GM18951 (cell line): Measurements from ENCODE around the gene SFXN5.

Source experiments
- POLR2A ChIP-seq: IDR thresholded peaks from 4 replicates; pipeline ENCODE4 v1.6.1; 2011; ENCODE audit warnings: mild to moderate bottlenecking; ENCODE audit not compliant: insufficient read length, insufficient read depth; ENCODE audit errors: extremely low read depth
- in situ Hi-C: fragments of 300-500 bp; cut with MboI; formaldehyde crosslinking; loops from one replicate; pipeline ENCODE4 v1.12.0; 2022; ENCODE audit warnings: low sequenced_read_pairs, mixed read lengths, inconsistent platforms; ENCODE audit not compliant: unreplicated experiment

SFXN5 gene

DNA sequence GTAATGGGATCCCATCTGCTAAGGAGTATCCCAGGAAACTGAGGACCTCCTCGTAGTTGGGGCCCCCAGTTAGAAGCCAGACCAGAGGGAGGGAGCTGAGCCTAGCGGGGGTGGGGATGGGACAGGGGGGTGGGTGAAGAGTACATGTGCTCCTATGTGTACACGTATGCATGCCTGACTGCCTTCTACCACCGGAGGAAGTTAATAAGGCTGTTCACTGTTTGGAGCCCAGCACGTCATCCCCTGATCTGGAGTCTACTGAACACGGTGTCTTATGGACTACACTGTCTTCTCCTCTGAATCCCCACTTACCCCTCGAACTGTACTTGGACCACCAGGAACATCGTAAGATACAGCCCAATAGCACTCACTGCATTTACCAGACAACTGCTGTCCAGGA is 68.5 kb downstream of the SFXN5 start:
- no peak for TF ChIP-seq POLR2A
- in situ Hi-C loops, result no loop called here

DNA sequence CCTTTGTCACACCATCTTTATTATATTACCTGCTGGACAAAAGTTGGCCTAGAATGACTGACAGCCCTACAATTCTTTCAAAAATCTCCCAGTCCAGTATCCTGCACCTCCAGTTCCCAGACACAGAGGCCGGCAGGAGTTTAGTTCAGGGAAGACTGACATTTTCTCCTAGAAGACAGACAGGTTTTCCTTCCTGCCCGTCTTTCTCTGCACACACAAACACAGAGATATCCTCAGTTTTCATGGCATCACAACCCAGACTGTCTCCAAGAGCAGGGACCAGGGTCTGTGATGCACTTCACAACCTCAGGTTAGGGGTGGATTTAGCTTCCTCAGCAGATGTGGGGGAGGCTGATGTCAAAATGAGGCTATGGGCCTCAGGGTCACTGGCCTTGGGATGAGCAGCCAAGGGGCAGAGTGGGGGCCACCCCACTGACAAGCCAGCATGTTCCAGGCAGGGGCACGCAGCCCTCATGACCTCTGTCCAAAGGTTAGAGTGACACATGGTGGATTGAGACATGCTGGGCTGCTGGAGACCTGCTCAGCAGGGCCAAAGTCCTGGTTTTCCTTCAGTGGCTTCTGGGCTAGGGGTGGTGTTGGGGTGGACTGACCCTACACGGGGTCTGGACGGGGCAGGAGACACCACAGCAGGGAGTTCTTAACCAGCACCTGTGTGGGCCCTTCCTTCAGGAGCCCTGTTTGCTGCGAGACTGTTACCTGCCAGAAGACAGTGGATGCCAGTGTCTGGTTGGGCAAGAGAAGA is 70.5 kb downstream of the SFXN5 start:
- no peak for TF ChIP-seq POLR2A
- in situ Hi-C loops, result no loop called here

DNA sequence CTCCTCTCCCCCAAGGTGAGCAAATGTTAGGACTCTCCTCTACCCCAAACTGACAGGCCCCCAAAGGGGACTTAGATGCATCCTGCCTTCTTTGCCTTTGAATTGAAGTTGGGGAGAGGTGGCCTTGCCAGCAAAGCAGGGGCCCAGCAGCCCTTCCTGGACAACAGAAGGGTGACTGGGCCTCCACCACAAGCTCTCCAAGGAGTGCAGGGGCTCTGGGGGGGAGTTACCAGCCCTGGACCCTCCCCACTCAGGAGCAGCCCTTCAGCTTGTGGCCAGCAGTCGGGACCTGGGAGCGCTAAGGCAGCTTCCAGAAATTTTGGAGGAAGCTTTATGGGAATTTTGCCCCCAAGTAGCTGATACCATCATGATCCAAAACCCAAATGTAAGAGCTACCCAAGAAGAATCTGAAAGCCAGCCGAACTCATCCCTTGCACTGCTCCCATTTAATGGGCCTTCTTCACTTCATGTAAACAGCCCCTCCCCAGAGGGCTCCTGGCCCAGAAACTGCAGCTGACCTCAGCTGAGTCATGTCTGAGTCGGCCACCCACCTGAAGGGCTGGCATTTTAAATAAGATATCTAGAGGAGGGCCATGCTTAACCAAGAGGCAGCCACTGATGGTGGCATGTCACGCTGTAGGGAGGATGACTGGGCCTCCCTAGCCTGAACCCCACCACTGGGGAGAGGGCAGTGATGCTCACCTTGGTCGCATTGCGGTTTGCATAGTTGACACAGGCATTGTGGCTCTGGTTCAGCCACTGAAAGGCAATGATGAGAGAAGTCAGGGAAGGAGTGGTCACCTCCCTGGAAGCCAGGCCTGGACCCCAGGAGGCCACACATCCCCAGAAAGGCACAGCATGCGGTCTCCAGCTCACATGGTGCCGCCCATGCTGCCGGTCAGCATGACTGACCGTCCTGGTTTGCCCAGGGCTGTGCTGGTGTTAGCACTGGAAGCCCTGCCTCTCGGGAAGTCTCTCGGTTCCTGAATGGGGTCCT is 71.5 kb downstream of the SFXN5 start:
- no peak for TF ChIP-seq POLR2A
- in situ Hi-C loops, result no loop called here

DNA sequence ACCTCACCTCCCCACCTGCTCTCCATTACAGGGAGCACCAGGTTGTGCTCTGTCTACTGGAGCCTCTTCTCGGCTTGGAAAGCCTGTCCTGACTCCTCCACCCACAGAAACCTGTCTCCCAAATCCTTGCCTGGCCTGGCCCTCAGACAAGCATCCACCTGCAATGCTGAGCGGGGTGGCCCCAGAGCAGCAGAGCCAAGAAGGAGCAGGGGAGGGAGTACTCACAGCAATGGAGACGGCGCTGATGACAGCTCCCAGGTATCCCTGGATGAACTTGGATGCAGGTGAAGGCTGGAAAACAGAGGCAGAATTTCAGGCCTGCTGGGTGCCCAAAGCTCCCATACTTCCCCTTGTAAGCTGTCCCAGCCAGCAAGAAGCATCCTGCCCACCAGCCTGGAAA is 72.8 kb downstream of the SFXN5 start:
- TF ChIP-seq POLR2A, result no peak
- in situ Hi-C loops, result no loop called here

DNA sequence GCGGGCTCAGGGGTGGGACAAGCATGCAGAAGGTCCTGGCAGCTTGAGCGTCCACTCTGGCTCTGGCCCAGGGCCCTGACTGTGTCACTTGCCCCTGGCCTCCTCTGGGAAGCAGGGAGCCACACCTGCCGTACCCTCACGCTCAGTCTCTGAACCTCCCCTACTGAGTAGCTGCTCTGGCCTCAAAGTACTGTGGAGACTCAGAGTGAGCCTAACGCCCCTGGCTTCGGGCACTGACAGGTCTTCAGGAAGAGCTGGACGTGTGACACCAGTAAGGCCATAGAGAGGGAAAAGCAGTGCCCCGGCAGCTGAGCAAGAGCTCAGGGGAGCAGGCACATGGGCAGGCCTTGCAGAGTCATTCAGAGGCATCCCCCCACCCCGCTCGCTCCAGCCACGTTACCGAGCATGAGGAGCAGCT is 73.3 kb downstream of the SFXN5 start:
- TF ChIP-seq POLR2A, result no peak
- in situ Hi-C loops, result no loop called here

DNA sequence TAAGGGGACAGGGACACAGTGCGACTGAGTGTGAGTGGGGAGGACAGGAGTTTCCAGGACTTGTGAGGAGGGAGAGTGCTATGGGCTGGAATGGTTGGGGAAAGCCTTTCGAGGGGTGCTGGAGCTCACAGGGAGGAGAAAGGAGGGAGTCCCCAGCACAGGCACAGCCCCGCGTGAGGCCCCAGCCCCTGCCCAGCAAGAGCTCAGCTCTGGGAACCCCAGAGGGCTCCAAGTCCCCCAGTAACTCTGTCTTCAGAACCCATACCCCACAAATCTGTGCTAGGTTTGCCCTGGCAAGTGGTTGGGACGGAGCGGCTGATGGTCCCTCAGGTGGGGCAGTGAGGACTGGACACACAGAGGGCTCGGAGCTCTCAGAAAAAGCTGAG is 75.4 kb downstream of the SFXN5 start:
- in situ Hi-C loops, result no loop called here
- no peak for TF ChIP-seq POLR2A

DNA sequence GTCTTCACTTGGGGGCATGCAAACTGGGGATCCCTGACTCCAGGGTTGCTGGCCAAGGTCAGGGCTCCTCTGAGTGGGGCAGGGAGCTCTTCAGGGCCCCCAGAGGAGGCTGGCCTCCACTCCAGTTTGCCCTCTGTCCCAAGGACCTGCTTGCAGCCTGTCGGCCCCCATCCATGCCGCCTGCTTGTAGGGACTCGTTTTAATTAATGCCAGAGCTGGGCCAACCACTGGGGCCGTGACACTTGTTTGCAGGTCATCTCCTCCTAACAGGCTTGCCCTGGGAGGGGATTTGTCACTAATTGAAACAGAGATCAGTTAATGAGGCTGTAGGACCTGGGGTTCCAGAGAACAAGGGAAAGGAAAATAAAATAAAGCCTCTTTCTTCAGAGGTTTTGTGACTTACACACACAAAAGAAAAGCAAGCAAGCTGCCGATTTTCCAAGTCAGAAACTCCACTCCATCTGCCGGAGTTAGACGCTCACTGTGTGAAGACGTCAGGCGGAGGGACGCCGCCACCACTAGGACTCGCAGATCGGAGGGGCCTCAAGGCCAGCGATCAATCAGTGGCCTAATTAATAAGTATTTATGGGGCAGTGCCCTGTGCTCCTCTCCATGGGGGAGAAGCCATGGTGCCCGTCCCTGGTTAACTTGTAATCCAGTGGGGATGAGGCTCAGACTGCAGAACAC is 75.9 kb downstream of the SFXN5 start:
- in situ Hi-C loops, result no loop called here
- TF ChIP-seq POLR2A, result no peak

DNA sequence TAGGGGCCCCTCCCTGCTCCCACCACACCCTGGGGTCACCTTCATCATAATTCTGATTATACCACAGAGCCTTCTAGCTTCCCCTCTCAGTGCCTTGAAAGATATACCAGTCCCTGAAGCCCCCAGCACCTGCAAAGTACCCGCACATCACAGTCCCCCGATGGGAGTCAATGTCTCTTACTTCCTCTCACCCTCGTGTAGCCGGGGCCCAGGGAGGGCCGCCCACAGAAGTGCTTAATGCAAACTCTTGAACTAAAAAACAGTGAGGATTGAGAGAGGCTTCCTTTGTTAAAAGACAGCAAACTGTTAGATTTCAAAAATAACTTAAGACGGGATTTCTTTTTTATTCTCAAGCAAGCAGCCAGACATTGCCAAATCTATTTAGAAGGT is 76.5 kb downstream of the SFXN5 start:
- no peak for TF ChIP-seq POLR2A
- in situ Hi-C loops, result no loop called here

DNA sequence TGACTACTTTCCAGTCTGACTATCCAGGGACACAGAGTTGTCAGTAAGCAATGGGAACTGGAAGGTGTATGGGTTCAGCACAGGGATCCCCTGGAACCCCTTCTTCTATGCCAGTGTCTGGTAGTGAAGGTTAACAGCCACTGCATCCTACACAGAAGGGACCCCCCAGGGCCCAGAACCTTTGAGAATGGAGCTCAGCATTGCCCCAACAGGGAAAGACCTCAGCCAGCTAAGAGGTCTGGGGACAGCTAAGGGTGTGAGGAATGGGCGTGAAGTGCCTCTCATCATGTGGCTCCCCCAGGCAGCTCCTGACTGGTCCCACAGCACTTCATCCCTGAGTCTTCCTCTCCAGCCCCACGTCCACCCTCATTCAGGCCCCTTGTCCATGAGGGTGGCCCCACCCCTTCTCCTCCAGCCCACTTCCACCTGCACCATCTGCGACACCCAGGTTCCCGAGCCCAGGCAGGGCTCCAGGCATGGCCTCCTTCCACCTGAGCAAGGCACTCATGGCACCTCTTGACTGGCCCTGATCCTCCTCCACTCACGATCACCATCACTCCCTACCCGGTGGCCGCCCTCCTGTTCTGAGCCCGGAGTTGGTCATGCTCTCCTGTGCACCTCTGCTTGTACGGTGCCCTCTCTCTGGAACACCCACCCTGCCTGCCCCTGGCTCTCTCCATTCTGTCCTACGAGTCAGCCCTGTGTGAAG is 77.1 kb downstream of the SFXN5 start:
- no peak for TF ChIP-seq POLR2A

DNA sequence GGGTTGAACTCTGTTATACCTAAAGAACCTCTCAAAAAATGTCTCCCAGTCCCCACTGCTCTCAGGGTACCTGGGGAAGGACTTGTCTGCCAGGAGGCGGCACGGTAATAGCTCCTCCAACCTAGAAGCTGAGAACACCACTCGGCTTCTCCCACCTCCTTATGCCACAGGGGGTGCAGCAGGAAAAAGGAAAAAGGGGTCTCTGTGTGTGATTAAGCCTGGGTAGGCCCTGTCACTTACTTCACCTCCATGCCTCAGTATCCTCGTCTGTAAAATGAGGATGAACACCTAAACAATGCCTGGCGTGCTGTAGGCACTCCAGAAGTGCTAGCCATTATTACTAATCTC is 77.6 kb downstream of the SFXN5 start:
- in situ Hi-C loops, result no loop called here

More for the DNA sequence above, 77.1 kb downstream of the SFXN5 start:
- in situ Hi-C loops, result no loop called here

DNA sequence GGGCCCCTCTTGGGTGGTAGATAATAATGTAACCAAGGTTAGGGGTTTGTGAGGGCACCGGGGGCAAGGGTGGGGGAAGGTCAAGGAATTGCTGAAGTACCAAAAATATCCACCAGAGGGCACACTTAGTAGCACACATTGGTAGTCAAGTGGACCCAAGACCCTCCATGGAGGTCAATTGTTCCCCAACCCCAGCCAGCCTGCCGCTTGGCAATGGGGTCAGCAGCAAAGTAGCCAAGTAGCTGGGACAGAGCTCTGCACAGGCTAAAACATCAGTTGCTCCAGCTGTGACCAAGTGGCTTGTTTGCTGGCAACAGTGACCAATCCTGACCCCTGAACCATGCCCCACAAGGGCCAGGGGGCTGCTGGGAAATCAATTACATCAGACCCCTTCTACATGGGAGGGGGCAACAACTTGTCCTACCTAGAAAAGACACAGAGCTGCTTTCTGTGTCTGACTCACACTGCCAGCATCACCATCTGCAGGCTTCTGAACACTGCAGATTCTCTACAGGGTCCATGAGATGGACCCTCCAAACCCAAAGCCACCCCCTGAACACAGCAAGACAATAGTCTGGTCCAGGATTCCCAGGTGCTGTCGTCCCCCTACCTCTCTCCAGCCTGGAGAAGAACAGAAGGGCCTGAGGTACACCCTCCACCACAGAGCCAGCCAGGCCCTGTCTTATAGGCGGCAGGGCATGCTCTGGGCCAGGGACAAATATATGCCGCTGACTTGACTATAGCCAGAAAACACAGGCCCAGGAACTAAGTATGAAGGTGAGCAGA is 78.2 kb downstream of the SFXN5 start:
- TF ChIP-seq POLR2A, result no peak
- in situ Hi-C loops, result no loop called here

More for the DNA sequence above, 77.6 kb downstream of the SFXN5 start:
- TF ChIP-seq POLR2A, result no peak

DNA sequence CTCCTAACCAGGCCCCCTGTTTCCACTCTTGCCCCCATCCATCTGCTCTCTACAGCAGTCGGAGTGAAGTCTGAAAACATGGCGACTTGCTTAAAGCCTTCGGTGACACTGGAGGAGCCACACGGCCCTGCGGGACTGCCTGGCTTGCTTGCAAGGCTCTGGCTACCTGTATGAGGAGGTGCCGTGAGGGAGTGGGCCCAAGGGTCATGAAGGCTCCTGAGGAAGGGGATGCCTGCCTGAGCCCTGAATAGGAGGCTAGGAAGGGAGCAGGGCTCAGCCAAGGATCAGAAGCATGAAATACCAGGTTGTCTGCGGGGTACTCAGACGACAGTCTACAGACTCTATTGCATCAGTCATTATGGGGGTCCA is 78.8 kb downstream of the SFXN5 start:
- in situ Hi-C loops, result no loop called here
- no peak for TF ChIP-seq POLR2A
